WTC11 (cell line): ENCODE measurements around the gene CD72. TPM values are rescaled to one million over a fixed set of nuclear protein-coding genes. Genes with fewer than 3 reads are reported as not detected.

Experiments
- ATAC-seq: fragments of 200-7000 bp; cut with Tn5 transposase; 2 replicates; pipeline ENCODE4 v1.10.0; 2021; ENCODE audit warnings: mild to moderate bottlenecking, moderate library complexity
- CTCF ChIA-PET: fragments of 300-600 bp; sonication (Branson Sonifier 250); formaldehyde crosslinking; loops from one replicate; lab custom pipeline; 2021; ENCODE audit warnings: antibody characterized with exemption; lab: Charles Lee
- POLR2A ChIA-PET: fragments of 350-600 bp; sonication (Branson Sonifier 250); formaldehyde crosslinking; loops from one replicate; lab custom pipeline; 2021; ENCODE audit warnings: antibody characterized with exemption; lab: Charles Lee
- DNase-seq: peaks from one replicate; pipeline ENCODE4 v3.0.0; 2021; ENCODE audit warnings: low spot score
- H3K27ac Mint-ChIP-seq: 2 replicates; pipeline ENCODE4 v1.8.0; 2021; ENCODE audit warnings: mixed read lengths
- H3K27me3 Mint-ChIP-seq: 2 replicates; pipeline ENCODE4 v1.8.0; 2021; ENCODE audit warnings: low read depth, mild to moderate bottlenecking, moderate library complexity, mixed read lengths
- H3K36me3 Mint-ChIP-seq: 2 replicates; pipeline ENCODE4 v1.8.0; 2021; ENCODE audit warnings: mixed read lengths
- H3K4me1 Mint-ChIP-seq: 2 replicates; pipeline ENCODE4 v1.8.0; 2022; ENCODE audit warnings: mixed read lengths
- H3K4me3 Mint-ChIP-seq: 2 replicates; pipeline ENCODE4 v1.8.0; 2021; ENCODE audit warnings: mild to moderate bottlenecking, moderate library complexity, mixed read lengths
- H3K9me3 Mint-ChIP-seq: 2 replicates; pipeline ENCODE4 v1.8.0; 2021; ENCODE audit warnings: mixed read lengths
- AFF4 ChIP-seq: sonication (generic); formaldehyde crosslinking; IDR thresholded peaks from 2 replicates; pipeline ENCODE4 v1.8.1; 2023; ENCODE audit warnings: mild to moderate bottlenecking, missing genetic modification reagents, borderline replicate concordance
- CBFB ChIP-seq: sonication (generic); formaldehyde crosslinking; IDR thresholded peaks from 2 replicates; pipeline ENCODE4 v1.8.1; 2022; ENCODE audit warnings: mild to moderate bottlenecking, low read depth, missing genetic modification reagents
- ESRRA ChIP-seq: sonication (generic); formaldehyde crosslinking; IDR thresholded peaks from 2 replicates; pipeline ENCODE4 v1.8.1; 2022; ENCODE audit warnings: mild to moderate bottlenecking, missing genetic modification reagents, borderline replicate concordance
- FOXJ3 ChIP-seq: sonication (generic); formaldehyde crosslinking; IDR thresholded peaks from 2 replicates; pipeline ENCODE4 v1.9.0; 2021; ENCODE audit warnings: missing genetic modification reagents, mild to moderate bottlenecking, borderline replicate concordance
- GTF2I ChIP-seq: fragments of 250-450 bp; sonication (Bioruptor Pico); conservative IDR thresholded peaks from 2 replicates; pipeline ENCODE4 v1.4.0; 2021; ENCODE audit warnings: mild to moderate bottlenecking
- IRF1 ChIP-seq: sonication (generic); formaldehyde crosslinking; IDR thresholded peaks from 2 replicates; pipeline ENCODE4 v1.8.0; 2023; ENCODE audit warnings: missing genetic modification reagents
- JAZF1 ChIP-seq: fragments of 250-450 bp; sonication (Bioruptor Pico); IDR thresholded peaks from 2 replicates; pipeline ENCODE4 v1.9.0; 2021; ENCODE audit warnings: moderate library complexity, mild to moderate bottlenecking, inconsistent platforms
- KAT7 ChIP-seq: sonication (generic); formaldehyde crosslinking; IDR thresholded peaks from 2 replicates; pipeline ENCODE4 v1.8.1; 2023; ENCODE audit warnings: missing genetic modification reagents, mild to moderate bottlenecking, borderline replicate concordance
- PRDM15 ChIP-seq: sonication (generic); formaldehyde crosslinking; IDR thresholded peaks from 2 replicates; pipeline ENCODE4 v1.8.0; 2022; ENCODE audit warnings: missing genetic modification reagents
- PREB ChIP-seq: sonication (generic); formaldehyde crosslinking; IDR thresholded peaks from 2 replicates; pipeline ENCODE4 v1.8.1; 2022; ENCODE audit warnings: mild to moderate bottlenecking, missing genetic modification reagents, moderate library complexity, borderline replicate concordance
- PRRX2 ChIP-seq: fragments of 250-450 bp; sonication (Bioruptor Pico); IDR thresholded peaks from 2 replicates; pipeline ENCODE4 v1.8.0; 2021; ENCODE audit warnings: mild to moderate bottlenecking
- RORB ChIP-seq: fragments of 250-450 bp; sonication (Bioruptor Pico); IDR thresholded peaks from 2 replicates; pipeline ENCODE4 v1.9.0; 2021; ENCODE audit warnings: mild to moderate bottlenecking
- SP1 ChIP-seq: sonication (generic); formaldehyde crosslinking; conservative IDR thresholded peaks from 2 replicates; pipeline ENCODE4 v1.8.1; 2022; ENCODE audit warnings: missing genetic modification reagents
- STAT6 ChIP-seq: sonication (generic); formaldehyde crosslinking; conservative IDR thresholded peaks from 2 replicates; pipeline ENCODE4 v1.8.1; 2023; ENCODE audit warnings: mild to moderate bottlenecking, low read depth, missing genetic modification reagents, moderate library complexity
- TEAD1 ChIP-seq: sonication (generic); formaldehyde crosslinking; IDR thresholded peaks from 2 replicates; pipeline ENCODE4 v1.8.0; 2022; ENCODE audit warnings: mild to moderate bottlenecking, missing genetic modification reagents
- TEAD4 ChIP-seq: sonication (generic); formaldehyde crosslinking; IDR thresholded peaks from 2 replicates; pipeline ENCODE4 v1.8.0; 2022; ENCODE audit warnings: mild to moderate bottlenecking, missing genetic modification reagents
- ZBTB21 ChIP-seq: sonication (generic); formaldehyde crosslinking; IDR thresholded peaks from 2 replicates; pipeline ENCODE4 v1.8.1; 2023; ENCODE audit warnings: mild to moderate bottlenecking, missing genetic modification reagents, borderline replicate concordance
- ZNF317 ChIP-seq: sonication (generic); formaldehyde crosslinking; IDR thresholded peaks from 2 replicates; pipeline ENCODE4 v1.8.1; 2023; ENCODE audit warnings: low read depth, mild to moderate bottlenecking, moderate library complexity, missing genetic modification reagents, borderline replicate concordance
- ZNF423 ChIP-seq: fragments of 250-450 bp; sonication (Bioruptor Pico); IDR thresholded peaks from 2 replicates; pipeline ENCODE4 v2.1.2; 2022; ENCODE audit warnings: mild to moderate bottlenecking, moderate library complexity
- ZNF512 ChIP-seq: sonication (generic); formaldehyde crosslinking; IDR thresholded peaks from 2 replicates; pipeline ENCODE4 v1.8.1; 2022; ENCODE audit warnings: missing genetic modification reagents, borderline replicate concordance
- ZNF671 ChIP-seq: fragments of 250-450 bp; sonication (Bioruptor Pico); IDR thresholded peaks from 2 replicates; pipeline ENCODE4 v1.8.0; 2021; ENCODE audit warnings: mild to moderate bottlenecking
- total RNA-seq: library from RNA; stranded (reverse); gene quantifications from 3 replicates; pipeline ENCODE4 v1.2.3, GENCODE V29; 2021
- TF ChIP-seq, protein P1 (sequence below): sonication (generic); formaldehyde crosslinking; IDR thresholded peaks from 2 replicates; pipeline ENCODE4 v1.8.0; 2022; ENCODE audit warnings: mild to moderate bottlenecking, missing genetic modification reagents

Gene CD72
- total RNA-seq, 1 experiment from 2014 or later, result 2.9 TPM

DNA sequence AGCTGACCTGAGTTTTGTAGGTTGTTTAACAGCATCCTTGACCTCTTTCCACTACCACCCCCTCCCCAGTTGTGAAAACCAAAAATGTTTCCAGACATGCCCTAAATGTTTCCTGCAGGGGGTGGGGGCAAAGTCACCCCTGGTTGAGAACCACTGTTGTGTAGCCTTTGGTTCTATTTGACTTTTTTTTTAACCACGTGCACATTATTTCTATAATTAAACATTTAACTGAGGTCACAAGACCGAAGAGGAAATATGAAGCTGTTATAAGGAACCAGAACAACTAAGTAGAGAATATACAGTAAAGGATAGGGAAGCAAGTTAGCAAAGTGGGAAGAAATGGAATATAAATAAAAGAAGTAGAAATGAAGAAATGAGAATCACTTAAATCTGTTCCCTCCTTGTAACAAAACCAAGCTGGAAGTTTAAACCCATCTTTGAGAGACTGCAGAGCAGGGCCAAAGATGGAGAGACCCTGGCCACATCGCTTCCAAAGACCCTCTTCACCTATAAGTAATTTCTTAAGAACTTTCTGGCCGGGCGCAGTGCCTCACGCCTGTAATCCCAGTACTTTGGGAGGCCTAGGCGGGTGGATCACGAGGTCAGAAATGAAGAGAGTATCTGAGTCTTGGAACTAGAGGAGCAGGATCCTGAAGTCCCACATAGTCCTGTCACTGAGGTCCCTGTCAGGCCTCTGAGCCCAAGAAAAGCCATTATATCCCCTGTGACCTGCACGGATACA, 18.1 kb upstream of the CD72 start (continued):
- no peak for TF ChIP-seq ZBTB21
- TF ChIP-seq ESRRA, result no peak
- no peak for TF ChIP-seq RORB (CRISPR knock-in tag)
- no peak for TF ChIP-seq PREB (CRISPR knock-in tag)
- no peak for TF ChIP-seq TEAD4
- no peak for TF ChIP-seq AFF4
- no peak for TF ChIP-seq ZNF423
- TF ChIP-seq ZNF671 (CRISPR knock-in tag), result no peak
- TF ChIP-seq TEAD1, result no peak
- TF ChIP-seq PRDM15 (CRISPR knock-in tag), result no peak
- TF ChIP-seq GTF2I (CRISPR knock-in tag), result no peak

- POLR2A ChIA-PET, result no interaction called here
- TF ChIP-seq STAT6 (CRISPR knock-in tag) (no peak), PRRX2 (CRISPR knock-in tag) (no peak), IRF1 (CRISPR knock-in tag) (no peak), FOXJ3 (CRISPR knock-in tag) (no peak), SP1 (CRISPR knock-in tag) (no peak), KAT7 (CRISPR knock-in tag) (no peak), JAZF1 (CRISPR knock-in tag) (no peak), ZNF512 (CRISPR knock-in tag) (no peak), CBFB (no peak), ZNF317 (no peak)
- TF ChIP-seq, protein P1, sequence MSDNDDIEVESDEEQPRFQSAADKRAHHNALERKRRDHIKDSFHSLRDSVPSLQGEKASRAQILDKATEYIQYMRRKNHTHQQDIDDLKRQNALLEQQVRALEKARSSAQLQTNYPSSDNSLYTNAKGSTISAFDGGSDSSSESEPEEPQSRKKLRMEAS (CRISPR knock-in tag), result no peak
Observed at GRCh38 chr9:35635730-35636129, 17.5 kb upstream of the CD72 start.

More at GRCh38 chr9:35635730-35636129, 17.5 kb upstream of the CD72 start:
- Mint-ChIP-seq H3K27ac (no peak overlapping the region), H3K9me3 (peaks cover 22% of the 10 kb centered on the region), H3K36me3 (peaks cover 8% of the 10 kb centered on the region), H3K4me1 (no peaks in the 10 kb centered on the region), H3K27me3 (peaks cover 11% of the 10 kb centered on the region), H3K4me3 (no peak overlapping the region)
- DNase-seq (no peak), ATAC-seq (no peak)
- CTCF ChIA-PET, result interaction anchor here (0.7 kb wide), 1 partner anchor 25 kb away, joined by 6 read pairs; no protein-coding TSS in a partner anchor
